ENCODE measurements around the gene BRF1.
A peak's percentile ranks its signal among the peaks of the same experiment; 100 is the strongest.

The BRF1 gene

DNA sequence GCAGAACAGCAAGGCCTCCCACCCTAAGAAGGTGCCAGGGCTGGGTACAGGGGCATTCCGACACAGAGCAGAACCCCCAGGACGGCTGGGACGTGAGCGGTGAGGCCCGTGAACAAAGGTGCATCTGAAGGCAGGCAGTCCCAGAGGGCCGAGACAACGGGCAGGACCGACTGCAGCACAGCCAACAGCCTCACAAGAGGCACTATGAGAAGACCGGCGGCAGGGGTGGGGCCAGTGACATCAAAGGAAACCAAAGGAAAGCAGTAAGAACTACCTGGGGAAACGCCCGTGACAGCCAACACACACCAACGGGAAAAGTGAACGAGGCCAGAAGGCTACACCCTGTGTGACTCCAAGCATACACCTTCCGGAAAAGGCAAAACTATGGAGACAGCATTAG is 43.3 kb downstream of the BRF1 start:
- DNase-seq, result no peak

DNA sequence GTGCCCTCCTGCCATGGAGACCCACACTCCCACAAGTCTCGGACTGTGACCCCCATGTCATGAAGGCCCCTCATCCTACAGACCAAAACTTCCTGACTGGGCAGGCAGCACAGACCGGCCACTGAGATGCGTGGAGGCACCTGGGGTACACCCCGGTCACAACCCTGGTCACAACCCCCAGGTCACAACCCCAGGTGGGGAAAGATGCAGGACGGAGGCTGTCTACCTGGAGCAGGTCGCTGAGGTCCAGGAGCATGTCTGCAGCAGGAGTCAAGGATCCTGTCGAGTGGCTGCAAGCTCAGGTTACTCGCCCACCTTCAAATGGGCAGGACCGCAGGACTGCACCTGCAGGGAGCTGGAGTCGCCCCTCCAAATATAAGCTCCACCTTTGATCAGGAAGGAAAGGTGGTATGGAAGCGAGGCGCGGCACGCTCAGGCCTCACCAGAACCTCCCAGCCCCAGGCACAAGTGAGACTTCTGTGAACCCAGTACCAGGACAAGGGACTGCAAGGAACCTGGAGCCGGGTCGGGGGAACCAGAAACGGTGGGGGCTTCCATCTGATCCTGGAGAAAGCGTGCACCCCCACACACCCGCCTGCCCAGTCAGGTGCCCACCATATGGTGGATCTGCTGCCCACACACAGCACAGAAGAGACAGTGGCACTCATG is 44.4 kb downstream of the BRF1 start:
- DNase-seq, result no peak

DNA sequence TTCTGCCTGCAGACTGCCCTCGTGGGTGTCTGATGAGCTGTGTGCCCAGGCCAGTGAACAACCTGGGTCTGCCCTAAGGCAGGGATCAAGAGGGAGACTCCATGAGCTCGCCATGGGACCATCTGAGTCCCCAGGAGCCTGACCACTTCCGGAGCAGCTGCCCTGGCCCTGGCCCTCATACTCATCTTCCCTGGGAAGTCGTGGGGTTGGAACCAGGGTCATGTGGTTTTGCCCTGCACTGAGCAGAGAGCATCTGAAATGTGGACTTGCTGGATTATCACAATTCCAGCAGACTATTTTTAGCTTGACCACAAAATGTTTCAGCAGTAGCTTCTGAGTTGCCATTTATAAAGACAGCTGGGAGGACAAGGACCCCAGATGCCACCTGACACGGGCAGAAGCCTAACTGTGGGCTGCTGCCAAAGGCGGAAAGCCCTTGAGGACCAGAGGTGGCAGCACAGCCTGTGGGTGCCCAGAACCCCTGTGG is 45.7 kb downstream of the BRF1 start:
- DNase-seq, result peak; percentile 80

DNA sequence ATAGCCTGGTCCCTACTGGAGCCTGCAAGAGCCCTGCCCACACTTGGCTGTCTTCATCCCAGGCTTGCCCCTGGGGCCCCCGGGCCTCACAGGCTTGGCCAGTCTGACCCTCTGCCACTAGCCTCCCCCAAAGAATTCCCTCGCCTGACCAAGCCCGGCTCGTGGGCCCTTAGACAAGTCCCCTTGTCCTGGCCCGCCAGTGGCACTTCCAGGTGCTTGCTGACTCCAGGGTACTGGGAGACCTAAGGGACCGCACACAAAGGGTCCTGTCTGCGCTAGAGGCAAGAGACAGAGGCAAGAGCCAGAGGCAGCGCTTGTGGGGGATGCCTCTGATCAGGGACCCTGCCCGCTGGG is 47.5 kb downstream of the BRF1 start:
- DNase-seq, result no peak

DNA sequence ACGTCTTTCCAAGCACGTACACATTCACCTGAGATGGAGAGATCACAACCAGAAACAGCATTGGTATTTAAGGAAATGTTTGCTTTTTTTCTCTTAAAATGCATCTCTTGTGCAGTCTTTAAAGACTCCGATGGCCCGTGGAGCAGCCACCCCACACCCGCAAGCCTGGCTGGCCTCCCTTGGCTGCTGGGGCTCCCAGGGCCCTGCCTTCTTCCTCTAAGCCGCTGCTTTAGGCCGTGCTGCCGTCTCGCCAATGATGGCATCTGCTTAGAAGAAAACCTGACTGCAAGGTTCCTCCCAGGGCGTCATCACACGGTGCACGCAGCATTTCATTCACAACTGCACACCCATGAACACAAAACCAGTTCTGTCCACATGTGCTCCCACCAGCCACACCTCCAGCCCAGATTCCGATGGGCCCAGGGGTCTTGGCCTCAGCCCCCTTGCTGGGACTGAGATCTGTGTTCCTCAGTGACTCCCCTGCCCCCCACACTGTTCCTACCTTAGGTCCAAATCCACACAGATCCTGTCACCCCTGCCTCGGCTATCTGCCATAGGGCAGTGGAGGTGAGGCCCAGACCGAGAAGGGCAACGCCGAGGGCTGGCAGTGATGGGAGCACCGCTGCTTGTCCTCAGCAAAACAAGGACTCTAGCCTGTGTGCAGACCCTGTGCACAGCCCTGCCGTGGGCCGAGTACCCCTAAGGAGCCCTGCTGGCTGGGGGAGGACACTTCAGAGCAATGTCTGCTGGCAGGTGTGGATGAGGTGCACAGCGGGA is 48.1 kb downstream of the BRF1 start:
- DNase-seq, result no peak

DNA sequence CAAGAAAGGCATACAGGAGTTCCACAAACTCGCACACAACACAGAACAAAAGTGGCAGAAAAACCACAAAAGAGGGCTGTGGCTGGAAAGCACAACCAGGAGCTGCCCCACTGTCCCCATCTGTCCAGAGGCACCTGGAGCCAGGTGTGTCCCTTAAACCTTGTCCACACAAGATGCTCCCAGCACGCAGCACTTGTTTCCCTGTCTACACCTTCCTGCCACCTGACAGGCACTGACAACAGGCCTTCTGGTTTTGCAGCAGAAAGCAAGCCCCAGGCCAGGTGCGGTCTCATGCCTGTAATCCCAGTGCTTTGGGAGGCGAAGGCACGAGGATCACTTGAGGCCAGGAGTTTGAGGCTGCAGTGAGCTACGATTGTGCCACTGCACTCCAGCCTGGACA is 48.9 kb downstream of the BRF1 start:
- DNase-seq, result no peak

DNA sequence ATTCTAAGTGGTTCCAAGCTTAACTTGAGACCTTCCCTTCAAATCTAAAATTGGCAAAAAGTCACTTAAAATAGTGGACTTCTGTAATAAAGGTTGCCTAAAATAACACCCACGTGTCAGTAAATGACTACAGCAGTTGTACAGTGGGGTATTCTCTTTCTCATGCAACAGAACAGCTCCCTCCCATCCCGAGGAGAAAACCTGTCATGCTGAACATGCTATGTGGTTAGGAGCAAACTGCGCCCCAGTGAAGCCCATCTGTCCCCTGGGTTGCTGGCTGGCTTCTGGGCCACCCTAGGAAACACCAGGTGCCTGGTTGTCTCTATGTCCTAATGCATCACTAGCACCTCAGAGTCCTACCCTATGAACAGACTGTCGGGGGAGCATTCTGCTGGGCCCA is 49.8 kb downstream of the BRF1 start:
- no peak for DNase-seq

DNA sequence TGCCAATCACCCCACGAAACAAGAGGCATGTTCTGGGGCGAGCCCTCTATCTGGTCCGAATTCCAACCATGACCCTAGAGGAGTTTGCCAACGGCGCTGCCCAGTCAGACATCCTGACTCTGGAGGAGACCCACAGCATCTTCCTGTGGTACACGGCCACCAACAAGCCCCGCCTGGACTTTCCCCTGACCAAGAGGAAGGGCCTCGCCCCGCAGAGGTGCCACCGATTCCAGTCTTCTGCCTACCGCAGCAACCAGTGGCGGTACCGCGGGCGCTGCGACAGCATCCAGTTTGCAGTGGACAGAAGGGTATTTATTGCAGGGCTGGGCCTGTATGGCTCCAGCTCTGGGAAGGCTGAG is 50.8 kb downstream of the BRF1 start:
- no peak for DNase-seq

DNA sequence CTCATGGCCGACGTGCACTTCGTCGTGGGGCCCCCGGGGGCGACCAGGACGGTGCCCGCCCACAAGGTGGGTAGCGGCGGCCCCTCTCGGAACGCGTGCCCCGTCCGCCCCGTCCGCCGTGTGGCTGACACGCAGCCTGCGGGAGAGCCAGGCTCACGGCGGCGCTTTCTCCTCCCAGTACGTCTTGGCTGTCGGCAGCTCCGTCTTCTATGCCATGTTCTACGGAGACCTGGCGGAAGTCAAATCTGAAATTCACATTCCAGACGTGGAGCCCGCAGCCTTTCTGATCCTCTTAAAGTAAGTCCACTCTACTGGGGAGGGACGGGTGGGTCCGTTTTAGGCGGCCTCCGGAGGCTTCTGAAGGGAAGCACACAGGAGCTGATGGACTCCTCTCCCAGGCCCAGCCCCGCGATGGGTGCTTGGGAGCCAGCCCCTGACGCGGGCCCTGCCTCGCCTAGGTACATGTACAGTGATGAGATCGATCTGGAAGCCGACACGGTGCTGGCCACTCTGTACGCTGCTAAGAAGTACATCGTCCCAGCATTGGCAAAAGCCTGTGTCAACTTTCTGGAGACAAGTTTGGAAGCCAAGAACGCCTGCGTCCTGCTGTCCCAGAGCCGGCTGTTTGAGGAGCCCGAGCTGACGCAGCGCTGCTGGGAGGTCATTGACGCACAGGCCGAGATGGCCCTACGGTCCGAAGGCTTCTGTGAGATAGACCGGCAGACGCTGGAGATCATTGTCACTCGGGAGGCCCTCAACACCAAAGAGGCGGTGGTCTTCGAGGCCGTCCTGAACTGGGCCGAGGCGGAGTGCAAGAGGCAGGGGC is 51.4 kb downstream of the BRF1 start:
- no peak for DNase-seq

DNA sequence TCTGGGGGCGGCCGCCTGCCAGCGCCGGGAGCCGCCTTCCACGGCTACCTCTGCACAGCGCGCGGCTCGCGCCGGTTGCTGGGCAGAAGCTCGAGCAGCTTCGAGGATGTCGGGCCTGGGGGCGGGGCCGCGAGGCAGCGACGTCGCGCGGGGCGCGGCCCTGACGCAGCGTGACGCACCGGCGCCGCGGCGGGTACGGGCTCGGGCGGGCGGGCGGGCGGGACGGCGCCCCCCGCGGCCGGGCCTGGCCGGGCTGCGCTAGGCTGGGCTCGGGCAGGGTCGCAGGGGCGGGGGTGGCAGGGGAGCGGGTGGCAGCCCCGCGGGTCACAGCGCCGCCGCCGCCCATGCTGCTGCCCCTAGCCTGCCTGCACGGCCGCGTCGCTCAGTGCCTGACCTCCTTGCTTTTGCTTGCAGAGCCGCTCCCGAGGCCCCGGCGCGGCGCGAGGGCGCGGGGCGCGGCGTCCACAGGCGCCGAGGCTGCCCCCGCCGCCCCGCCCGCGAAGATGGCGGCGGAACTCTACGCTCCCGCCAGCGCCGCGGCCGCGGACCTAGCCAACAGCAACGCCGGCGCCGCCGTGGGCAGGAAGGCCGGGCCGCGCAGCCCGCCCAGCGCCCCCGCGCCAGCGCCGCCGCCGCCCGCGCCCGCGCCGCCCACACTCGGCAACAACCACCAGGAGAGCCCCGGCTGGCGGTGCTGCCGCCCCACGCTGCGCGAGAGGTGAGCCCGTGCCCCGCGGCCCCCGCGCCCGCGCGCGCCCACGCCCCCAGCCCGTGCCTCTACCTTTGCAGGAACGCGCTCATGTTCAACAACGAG is 52.2 kb downstream of the BRF1 start, which contains the start of gene BTBD6:
Gene BTBD6 (plus strand): TSS at position 166 of the 814 bp plus-strand sequence. CDS start 179 bp downstream, at position 345.
- DNase-seq, result peak; percentile 89

DNA sequence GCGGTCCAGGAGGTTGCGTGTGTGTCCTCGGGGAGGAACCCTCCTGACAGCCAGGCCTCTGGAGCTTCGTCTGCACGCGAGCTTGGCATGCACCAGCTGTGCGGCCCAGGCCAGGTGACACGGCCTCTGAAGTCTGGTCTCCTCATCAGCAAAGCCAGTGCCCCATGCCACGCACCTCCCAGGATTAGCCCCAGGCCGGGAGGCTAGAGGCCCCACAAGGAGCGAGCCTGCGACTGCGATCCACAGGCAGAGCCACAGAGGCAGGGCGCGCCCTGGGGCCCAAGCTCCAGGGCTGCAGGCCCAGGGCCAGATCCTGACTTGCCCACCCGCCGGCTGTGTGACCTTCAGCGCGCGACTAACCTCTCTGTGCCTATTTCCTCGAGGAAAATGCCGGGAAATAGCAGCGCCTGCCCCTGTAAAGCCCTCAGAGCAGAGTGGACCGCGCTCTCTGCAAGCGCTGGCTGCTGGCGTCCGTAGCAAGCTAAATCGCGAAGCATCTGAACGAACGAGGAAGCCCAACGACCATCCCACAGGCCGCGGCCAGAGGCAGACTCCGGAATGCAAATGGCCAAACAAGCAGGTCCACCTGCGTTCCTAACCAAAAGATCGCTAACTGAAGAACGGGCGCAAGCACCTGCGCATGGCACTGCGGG is 53.0 kb downstream of the BRF1 start:
- no peak for DNase-seq

DNA sequence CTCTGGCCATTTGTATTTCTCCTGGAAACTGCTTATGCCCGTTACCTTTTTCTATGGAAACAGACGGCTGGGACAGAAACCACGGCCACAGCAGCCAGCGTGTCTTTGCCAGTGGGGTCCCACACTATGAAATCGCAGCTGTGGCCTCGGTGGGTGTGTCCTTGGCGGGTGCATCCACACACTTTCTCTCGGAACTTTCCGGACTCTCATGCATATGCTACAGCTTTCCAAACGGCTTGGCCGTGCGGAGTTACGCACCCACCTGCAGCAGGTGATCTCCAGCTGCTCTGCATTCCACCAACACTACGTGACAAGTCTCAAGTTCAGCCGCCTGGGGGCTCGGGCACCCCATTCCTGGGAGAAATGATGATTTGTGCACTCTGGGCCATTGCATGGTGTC is 53.8 kb downstream of the BRF1 start:
- DNase-seq, result no peak

DNA sequence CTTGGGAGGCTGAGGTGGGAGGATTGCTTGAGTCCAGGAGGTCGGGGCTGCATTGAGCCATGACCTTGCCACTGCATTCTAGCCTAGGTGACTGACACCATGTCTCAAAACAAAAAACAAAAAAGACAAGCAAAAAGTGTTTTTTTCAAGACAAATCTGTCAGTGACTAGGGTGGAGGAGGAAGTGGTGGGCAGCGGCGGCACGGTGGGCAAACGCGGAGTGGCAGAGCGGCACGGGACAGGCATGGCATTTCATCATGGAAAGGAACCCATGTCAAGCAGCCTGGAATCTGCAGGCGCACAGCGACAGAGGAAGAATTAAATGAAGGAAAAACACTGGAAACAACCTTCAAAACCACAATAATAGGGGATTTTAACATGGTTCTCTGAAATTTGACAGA is 56.5 kb downstream of the BRF1 start:
- no peak for DNase-seq

DNA sequence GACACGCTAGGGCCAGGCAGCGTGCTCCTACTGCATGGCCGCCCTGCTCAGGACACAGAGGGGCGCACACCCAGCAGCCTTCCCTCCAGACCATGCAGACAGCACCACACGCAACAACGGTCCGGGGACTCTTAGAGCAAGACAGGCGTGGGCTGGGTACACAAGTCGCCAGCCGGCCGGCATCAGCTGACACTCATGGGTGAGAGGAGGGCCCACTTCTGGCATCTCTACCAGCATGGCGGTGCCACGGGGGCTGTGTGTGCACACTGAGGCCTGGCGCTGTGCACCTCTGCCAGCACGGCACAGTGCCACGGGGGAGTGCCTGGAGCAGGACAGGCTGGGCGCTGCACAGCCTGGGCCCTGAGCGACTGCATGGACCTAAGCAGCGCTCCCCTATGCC is 59.2 kb downstream of the BRF1 start:
- DNase-seq, result no peak

DNA sequence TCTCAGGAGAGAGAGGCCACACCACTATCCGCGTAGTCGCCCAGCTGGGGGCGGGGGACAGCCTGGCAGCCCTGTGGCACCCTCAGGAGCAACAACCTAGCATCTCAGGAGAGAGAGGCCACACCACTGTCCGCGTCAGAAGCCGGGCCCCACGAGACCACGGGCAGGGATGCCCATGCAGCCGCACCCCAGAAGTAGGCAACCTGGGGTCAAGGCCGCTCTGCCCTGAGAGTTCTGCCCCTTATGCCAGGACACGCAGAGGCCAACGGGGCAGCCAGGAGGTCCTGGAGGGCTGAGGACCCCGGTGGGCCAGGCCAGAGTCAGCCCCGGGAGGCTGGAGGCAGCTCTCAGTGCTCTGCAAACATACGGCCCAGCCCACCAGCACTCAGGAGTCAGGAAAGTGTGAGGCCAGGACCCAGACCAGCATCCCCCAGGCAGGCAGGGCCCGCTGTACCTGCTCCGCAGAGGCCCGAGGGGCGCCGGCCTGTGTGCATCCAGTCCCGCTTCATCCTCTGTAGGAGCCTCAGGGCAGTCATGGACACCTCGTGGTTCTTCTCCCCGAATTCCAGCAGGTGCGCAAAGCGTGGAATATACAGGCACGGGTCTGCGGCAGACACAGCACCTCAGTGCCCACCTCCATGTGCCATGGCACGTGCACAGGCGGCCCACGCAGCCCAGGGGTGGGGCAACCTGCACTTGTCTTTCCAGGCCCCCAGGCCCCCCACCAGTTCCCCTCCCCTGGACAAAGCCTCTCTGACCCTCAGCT is 59.8 kb downstream of the BRF1 start:
- no peak for DNase-seq

DNA sequence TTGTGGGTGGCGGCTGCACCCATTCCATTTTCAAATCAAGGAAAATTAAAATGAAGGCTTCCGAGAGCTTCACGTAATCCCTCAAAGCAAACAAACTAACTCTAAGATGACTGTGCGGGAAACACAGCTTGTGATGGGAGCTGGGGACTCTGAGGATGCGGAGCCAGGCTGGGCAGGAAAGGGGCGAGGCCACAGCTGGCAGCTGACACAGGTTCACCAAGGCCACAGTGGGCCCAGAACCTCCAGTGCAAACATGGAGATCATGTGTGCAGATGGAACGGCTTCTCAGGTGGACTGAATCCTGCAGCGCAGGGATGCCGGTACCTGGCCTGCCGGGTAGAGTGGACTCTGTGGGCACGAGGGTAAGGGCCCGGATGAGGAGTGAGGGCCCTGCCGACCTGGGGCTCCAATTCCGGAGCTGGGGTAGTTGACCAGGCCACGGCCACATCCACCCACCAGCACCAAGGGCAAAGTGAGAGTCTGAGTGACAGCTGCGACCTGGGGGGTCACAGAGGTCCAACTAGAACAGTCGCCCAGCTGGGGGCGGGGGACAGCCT is 71.6 kb downstream of the BRF1 start:
- no peak for DNase-seq

DNA sequence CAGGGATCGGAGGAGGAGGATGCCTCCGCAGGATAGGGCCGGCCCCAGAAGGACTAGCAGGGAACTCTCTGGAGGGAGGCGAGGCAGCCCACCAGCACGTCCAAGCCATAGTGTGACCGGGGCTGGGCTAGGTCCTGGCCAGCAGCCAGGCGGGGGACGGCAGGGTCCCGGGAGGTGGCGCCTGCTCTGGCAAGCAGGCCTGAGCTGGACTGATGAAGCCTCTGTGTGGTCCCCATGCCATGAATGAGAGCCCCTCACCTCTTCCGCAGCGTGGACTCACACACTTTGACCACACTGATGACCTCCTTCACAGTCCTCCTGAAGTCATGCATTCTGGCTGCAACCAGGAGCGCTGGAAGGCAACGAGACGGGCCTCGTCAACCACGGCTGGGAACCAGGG is 72.2 kb downstream of the BRF1 start:
- DNase-seq, result no peak

DNA sequence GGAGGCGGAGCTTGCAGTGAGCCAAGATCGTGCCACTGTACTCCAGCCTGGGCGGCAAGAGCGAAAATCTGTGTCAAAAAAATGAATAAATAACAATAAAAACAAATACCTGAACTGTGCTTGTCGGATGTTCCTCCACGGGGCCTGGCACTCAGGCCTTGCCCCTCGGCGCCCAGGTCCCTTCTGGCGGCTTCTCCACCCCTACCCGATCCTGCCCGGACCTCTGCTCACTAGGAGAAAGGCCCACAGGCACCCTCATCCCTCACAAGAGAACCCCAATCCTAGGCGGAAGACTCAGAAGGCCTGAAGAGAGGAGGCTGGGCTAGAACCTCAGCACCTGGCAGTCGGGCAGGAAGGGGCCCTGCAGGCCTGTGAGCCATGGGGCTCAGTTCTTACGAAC is 73.5 kb downstream of the BRF1 start:
- no peak for DNase-seq

DNA sequence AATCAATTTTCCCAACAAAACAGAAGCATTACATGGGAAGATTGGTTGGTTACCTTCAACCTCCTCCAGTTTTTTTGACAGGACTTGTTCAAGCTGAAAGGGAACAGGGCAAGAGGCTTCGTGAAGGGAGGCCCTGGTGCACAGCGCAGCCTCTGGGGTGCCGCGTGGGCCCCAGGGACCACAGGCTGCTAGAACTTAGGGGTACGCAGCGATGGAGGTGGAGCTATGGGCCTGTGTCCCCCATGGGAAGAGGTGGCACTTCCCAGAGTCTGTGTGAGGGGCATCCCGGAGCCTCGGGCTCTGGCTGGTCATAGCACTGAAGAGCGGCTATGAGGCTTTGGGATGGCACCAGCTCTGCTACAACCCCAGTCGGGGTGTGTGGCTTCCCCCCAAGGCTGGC is 74.6 kb downstream of the BRF1 start:
- no peak for DNase-seq

DNA sequence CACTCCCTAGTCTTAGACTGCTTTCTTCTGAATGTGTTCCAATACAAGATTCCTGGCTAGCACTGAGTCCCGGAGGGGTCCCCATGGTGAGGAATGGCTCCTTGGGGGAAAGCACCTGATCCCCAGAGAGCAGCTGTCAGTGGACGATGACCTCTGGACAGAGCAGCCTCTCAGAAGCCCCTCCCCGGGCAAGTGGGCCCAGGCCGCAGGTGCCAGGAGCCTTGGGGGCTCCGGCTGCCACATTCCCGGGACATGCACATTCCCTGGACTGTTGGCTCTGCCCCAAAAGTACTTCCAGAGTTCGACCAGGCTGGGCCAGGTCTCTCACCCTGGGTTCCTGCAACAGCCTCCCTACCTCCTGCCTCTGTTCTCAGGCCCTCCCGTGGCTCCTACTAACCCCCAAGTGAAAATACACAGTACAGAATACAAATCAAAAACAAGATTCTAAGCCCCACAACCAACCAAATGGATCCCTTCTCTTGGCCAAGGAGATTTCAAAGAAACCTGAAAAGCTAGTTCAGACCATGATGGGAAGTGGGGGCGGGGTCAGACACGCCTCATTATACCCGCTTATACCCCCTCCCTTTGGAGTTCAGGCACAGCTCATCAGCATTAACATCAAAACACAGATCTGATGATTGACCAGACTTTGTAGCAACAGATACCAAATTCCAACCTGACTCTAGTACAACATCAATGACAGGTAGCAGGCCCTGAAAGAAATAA is 75.8 kb downstream of the BRF1 start:
- no peak for DNase-seq
